ENCODE data around the gene ADGRG3.
A peak's percentile ranks its signal among the peaks of the same experiment; 100 is the strongest.

ADGRG3 gene

GRCh38 chr16:57646388-57647039 lies 21.6 kb upstream of the ADGRG3 start:
- no peak for DNase-seq

- no peak for DNase-seq
Measured at GRCh38 chr16:57647136-57647875, 20.8 kb upstream of the ADGRG3 start.

DNA sequence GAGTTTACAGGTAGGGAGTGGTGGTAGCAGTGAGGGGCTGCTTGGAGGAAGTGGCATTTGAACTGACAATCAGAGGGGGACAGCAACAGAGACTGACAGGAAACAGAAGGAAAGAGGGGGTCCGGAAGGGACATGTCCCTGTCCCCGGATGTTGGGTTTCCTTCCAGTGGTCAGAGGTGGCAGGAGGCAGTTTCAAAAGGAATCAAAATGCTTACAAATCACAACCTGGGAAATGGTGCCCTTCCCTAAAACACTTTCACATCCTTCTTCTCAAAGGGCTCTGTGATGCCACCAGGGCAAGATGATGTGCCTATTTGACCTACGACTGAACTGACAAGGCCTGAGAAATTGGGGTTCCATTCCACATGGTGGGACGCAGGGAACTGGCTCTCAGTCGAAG lies 20.0 kb upstream of the ADGRG3 start:
- DNase-seq: no peak

GRCh38 chr16:57648581-57649442 lies 19.3 kb upstream of the ADGRG3 start:
- DNase-seq: peak; percentile 72

DNA sequence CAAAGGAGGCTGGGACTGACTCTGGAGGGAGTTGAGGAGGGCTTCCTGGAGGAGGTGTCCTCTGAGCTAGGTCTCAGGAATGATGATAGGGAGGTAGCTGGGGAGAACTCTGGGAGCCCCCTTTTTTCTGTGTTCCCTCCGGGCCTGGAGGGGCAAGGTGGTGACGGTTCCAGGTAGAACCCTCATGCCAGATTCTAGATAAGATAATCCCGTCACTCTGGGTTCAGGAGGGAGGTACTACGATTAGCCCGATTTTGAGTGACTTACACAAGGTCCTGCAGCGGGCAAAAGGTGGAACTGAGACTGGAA lies 18.7 kb upstream of the ADGRG3 start:
- DNase-seq: no peak

GRCh38 chr16:57649846-57650245 lies 18.3 kb upstream of the ADGRG3 start:
- no peak for DNase-seq

DNA sequence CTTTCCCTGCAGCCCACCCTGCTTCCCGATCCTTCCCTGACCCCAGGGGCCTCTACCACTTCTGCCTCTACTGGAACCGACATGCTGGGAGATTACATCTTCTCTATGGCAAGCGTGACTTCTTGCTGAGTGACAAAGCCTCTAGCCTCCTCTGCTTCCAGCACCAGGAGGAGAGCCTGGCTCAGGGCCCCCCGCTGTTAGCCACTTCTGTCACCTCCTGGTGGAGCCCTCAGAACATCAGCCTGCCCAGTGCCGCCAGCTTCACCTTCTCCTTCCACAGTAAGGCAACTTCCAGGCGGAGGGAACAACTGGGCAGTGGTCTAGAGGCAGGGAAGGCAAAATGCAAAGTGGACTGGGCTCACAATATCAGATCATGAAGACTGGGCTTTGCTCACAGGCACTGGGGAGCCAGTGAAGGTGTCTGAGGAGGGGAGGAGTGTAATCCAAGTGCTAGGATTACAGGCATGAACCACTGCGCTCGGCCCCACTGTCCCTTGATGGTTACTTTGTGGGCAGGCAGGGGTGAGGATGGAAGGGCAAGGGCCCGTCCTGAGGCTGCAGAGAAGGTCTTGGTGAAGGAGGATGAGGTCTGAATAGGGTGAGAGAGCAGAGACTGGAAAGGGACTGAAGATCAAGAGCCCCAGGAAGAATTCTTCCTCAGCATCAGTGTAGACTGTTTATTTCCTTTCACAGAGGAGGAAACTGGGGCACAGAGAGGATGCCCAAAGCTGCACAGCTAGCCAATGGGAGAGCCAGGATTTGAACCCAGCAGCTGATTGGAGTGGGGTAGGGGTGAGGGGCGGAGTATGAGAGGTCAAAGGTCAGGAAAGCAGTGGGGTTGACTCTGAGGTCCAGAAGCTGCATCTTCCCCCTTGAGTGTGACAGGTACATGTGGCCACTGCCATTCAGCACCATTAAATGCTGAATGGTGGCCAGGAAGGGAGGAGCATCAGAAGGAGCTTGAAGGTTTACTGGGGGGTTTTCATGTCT lies 16.5 kb upstream of the ADGRG3 start:
- DNase-seq: no peak

GRCh38 chr16:57652695-57653471 lies 15.2 kb upstream of the ADGRG3 start:
- no peak for DNase-seq

GRCh38 chr16:57653936-57654335 lies 14.2 kb upstream of the ADGRG3 start:
- no peak for DNase-seq

DNA sequence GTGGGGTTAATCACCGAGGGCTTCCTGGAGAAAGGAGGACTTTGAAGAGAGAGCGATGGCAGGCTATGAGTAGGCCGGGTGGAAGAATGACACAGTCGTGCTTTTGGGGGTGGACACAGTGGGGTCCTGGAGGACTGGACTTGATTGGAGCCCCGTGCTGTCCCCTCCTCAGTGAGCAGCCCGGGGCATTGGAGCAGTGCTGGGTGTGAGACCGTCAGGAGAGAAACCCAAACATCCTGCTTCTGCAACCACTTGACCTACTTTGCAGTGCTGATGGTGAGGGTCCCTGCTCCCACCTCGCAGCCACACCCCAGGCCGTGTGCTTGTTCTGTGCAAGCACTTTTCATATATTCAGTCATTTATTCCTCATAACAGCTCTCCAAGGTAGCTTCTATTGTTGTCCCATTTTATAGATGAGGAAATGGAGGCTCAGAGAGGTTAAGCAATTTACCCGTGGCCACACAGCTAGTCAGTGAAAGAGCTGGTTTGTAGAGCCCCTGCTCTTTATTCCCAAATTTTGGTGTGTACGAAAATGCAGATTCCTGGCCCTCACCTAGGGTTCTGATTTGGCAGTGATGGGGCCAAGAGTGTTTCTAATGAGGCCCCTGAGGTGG lies 11.7 kb upstream of the ADGRG3 start:
- no peak for DNase-seq

GRCh38 chr16:57657228-57657627 lies 10.9 kb upstream of the ADGRG3 start:
- no peak for DNase-seq

GRCh38 chr16:57658130-57658877 lies 9.8 kb upstream of the ADGRG3 start:
- no peak for DNase-seq

GRCh38 chr16:57658878-57659674 lies 9.0 kb upstream of the ADGRG3 start:
- DNase-seq: no peak

GRCh38 chr16:57660715-57661463 lies 7.2 kb upstream of the ADGRG3 start:
- no peak for DNase-seq

DNA sequence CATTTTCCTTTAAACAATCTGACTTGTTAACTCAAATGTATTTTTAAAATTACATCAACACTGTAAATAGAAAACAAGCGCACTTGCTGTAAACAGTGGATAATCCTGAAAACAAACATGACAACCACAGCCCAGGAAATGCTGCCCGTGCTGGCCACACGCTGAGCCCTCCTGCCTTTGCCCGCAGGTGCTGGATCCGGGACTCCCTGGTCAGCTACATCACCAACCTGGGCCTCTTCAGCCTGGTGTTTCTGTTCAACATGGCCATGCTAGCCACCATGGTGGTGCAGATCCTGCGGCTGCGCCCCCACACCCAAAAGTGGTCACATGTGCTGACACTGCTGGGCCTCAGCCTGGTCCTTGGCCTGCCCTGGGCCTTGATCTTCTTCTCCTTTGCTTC lies 6.6 kb upstream of the ADGRG3 start:
- DNase-seq: no peak

DNA sequence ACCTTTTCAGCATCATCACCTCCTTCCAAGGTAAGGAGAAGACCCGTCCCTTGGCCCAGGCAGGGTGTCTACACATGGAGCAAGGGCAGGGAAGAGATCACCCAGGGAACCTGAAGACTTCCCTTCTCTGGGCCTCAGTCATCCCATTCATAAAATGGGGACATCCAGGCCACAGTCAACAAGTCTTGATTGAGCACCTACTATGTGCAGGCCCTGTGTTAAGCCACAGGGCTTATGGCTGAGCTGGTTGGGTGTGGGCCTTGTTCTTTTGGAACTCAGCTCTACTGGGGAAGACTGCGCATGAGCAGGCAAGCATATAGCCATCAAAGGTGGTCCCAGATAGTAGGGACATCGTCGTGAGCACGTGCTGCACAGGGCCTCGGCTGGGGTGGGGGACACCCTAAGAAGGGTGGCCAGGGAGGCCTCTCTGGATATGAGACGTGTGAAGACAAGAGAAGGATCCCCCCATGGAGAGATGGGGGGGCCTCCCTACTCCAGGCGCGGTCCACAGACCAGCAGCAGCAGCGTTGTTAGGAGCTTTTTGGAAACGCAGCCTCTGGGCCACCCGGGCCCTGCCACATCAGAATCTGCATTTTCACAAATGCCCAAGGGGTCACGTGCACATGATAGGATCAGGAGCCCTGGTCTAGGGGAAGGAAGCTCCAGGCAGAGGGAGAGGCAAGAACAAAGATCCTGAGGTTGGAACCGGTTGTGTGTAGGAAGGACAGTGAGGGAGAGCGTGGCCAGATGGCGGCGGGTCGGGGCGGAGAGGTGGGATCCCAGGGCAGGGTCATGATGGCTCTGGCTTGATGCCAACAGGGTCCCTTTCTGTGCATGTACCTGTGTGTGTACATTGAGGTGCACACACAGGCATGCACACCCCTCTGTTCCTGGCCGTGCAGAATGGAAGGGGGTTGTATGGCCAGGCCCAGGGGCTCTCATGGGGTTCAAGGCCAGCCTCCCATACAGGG lies 5.9 kb upstream of the ADGRG3 start:
- no peak for DNase-seq

DNA sequence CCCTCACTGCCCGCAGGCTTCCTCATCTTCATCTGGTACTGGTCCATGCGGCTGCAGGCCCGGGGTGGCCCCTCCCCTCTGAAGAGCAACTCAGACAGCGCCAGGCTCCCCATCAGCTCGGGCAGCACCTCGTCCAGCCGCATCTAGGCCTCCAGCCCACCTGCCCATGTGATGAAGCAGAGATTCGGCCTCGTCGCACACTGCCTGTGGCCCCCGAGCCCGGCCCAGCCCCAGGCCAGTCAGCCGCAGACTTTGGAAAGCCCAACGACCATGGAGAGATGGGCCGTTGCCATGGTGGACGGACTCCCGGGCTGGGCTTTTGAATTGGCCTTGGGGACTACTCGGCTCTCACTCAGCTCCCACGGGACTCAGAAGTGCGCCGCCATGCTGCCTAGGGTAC lies 4.7 kb upstream of the ADGRG3 start:
- no peak for DNase-seq

Data from NCI-H1436 (cell line).